Renal pelvis (tissue), 4 donors: Measurements from ENCODE around the gene TTYH3. TPM values are rescaled to one million over a fixed set of nuclear protein-coding genes. Genes with fewer than 3 reads are reported as not detected.

Experiments used
- DNase-seq: peaks from one replicate; pipeline ENCODE4 v3.0.0-alpha.2; 2013
- polyA plus RNA-seq, 3 donors: library from polyadenylated mRNA; unstranded; fragments of 120-200 nt; gene quantifications; one replicate each; pipeline ENCODE4 v1.2.1, GENCODE V29; 2013; ENCODE audit not compliant: insufficient read length in 3 of 3

TTYH3 gene
- polyA plus RNA-seq, 3 donors: 114 to 152 (median 138) TPM

DNA sequence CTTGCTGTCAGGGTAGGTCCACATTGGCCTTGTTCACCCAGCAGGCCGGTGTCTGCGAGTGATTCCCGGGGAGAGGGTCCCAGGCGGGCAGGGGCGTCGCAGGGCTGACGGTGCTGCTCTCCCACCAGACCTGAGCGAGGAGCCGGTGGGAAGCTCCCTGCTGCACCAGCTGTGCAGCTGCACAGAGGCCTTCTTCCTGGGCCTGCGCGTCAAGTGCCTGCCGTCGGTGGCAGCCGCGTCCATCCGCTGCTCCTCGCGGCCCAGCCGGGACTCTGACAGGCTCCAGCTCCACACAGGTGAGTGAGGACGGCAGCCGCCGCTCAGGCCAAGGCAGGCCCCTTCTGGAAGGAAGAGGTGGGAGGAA is 70.8 kb downstream of the TTYH3 start:
- DNase-seq: no peak

DNA sequence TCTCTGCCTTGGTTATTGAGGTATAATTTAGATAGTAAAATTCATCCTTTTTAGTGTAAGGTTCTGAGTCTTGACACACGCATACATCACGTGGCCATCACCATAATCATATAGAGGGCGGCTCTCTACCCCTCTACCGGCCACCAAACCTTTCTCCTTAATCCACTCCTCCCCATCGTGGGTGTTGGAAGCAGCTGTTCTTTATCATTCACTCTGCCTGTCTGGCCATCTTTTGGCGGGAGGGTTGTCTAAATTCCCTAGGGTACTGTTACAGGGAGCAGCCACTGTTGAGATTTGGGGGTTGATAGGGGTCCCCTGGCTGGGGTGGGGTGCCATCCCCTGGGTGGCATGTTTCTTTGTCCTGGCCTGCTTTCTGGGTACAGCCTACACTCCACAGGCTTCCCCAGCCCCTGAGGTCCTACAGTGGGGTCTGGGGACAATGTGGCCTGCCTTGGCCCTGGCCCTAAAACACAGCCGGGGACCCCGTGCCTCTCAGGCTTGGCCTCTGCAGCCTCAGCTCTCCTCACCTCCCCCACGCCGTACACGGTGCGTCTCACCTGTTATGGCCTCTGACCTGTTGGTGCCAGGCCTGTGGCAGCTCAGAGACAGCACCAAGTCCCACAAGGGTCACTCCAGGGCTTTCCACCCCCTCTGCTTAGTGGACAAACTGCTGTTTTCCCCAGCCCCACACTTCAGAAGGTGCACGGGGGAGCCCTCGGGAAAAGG is 73.7 kb downstream of the TTYH3 start:
- DNase-seq: no peak

- no peak for DNase-seq
Observed at GRCh38 chr7:2706685-2707126, 74.9 kb downstream of the TTYH3 start.

DNA sequence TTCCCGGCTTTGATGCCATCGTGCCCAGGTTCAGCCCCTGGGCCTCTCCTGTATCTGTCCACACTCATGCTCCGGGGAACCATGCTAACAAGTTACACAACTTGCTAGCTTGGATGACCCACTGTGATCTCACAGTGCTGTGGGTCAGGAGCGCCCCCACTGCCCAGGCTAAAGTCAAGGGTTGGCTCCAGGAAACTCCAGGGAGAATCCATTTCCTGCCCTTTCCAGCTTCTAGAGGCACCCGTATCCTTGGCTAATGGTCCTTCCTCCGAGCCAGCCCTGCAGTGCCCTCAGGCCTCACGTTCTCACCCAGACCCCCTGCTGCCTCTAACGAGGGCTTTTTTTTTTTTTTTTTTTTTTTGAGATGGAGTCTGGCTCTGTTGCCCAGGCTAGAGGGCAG is 75.7 kb downstream of the TTYH3 start:
- DNase-seq: no peak

- DNase-seq: no peak
Observed at GRCh38 chr7:2708041-2708440, 76.3 kb downstream of the TTYH3 start.

DNA sequence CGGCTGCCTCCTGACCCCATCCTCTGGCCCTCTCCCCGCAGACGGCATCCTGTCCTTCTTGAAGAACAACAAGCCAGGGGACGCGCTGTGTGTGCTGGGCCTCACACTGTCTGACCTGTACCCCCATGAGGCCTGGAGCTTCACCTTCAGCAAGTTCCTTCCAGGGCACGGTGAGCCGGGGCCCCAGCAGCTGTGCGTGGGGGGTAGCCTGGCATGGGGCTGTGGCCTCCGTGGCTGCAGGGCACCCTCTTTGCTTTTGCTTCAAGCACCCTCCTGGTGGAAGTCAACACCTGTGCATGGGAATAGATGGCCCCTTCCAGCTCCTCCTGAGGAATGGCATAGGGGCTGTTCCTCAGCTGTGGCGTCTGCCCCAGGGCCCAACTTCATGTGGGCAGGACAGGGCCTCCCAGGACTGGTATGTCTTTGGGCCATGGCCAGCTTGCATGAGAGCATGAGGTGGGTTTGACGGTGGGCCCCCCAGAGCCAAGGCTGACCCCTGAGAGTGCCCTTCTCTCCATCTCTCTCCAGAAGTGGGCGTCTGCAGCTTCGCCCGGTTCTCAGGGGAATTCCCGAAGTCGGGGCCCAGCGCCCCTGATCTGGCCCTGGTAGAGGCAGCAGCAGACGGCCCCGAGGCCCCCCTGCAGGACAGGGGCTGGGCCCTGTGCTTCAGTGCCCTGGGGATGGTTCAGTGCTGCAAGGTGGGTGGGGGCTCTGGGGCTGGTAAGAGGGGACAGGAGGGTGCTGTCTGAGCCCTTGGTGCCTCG is 76.9 kb downstream of the TTYH3 start:
- no peak for DNase-seq

DNA sequence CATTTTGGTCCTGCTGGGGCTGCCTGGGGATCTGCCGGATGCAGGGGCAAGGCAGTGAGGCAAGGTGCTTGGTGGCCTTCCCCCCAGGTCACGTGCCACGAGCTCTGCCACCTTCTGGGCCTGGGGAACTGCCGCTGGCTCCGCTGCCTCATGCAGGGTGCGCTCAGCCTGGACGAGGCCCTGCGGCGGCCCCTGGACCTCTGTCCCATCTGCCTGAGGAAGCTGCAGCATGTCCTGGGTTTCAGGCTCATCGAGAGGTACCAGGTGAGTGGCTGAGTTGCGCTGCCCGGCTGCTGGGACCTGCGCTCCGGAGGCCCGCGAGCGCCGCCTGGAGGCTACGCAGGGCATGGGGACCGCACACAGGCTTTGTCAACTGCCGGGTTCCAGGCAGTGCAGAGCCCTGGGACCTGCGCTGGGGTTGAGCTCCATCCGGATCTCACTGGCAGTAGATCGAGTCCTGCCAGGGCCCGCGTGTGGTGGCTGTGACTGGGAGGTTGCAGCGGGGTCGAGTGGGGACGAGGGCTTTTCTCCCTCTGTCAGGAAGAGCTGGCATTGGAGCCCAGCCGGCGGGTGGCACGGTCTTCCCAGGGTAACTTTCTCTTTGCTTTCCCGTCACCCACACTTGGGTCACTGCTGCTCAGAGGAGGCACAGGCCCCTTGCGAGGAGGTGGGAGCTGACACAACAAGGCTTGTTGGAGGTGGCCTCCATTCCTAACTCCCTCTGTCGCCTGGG is 77.9 kb downstream of the TTYH3 start:
- DNase-seq: no peak

DNA sequence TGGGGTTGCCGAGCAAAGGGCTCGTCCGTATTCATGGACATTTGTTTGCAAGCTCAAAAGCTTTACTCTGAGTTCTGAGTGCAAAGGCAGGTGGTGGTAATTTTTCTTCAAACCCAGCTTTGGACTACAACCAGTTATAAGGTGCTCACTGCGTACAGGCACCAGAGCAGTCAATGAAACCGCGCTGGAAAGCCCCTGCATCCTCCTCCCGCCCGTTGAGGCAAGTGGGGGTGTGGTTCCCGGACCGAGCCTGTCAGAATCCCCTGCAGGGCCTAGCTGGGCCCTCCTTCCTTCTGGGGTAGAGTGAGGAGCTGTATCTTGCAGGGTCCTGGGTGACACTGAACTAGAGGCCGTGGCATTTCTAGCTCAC is 78.5 kb downstream of the TTYH3 start:
- no peak for DNase-seq

- DNase-seq: no peak
Observed at GRCh38 chr7:2710901-2711551, 79.2 kb downstream of the TTYH3 start.

- no peak for DNase-seq
Observed at GRCh38 chr7:2711895-2712675, 80.3 kb downstream of the TTYH3 start.

DNA sequence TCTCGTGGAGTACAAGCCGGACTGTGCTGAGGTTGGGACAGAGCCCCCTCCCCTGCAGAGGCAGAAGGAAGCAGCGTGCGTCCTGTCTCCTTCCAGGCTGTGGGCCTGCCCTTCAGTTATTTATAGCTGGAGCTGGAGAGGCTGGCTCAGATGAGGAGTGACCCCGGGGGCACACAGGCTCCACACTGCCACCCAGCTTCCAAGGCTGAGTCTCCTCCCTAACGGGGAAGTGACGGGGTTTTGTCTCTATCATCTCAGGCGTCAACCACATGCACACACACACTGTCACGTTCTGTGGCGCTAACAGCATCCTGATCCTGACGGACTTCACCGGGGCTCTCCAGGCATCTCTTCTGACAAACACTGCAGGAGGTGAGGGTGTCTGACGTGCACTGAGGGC is 81.6 kb downstream of the TTYH3 start:
- DNase-seq: peak; percentile 72

- no peak for DNase-seq
Observed at GRCh38 chr7:2713978-2714377, 82.2 kb downstream of the TTYH3 start.

Other genes starting within 250 kb of the TTYH3 start
- 10 to 100 TPM; 13.0 to 15.4 (median 14.0) TPM for gene CHST12, start 228.4 kb upstream of the TTYH3 start, polyA plus RNA-seq
- gene GRIFIN, start 155.6 kb upstream of the TTYH3 start, polyA plus RNA-seq: under 1 TPM in 2 of 3 donors, not detected in 1; 0.31 to 0.36 TPM
- 10 to 100 TPM; 37.7 to 40.2 (median 40.0) TPM for gene LFNG, start 112.2 kb upstream of the TTYH3 start, polyA plus RNA-seq
- gene BRAT1, start 76.5 kb upstream of the TTYH3 start, polyA plus RNA-seq: 10 to 100 TPM; 30.2 to 42.4 (median 40.8) TPM
- gene IQCE, start 73.0 kb upstream of the TTYH3 start, polyA plus RNA-seq: 10 to 100 TPM; 22.3 to 28.8 (median 26.4) TPM
- under 1 TPM; 0.21 to 0.43 (median 0.43) TPM for gene AMZ1, start 56.2 kb downstream of the TTYH3 start, polyA plus RNA-seq
- 10 to 100 TPM; 36.6 to 45.7 (median 45.6) TPM for gene GNA12, start 212.3 kb downstream of the TTYH3 start, polyA plus RNA-seq